COLO668 (cell line): Measurements from ENCODE around the gene C2orf92.
"Not testable (repeated sequence)": the region's sequence is repeated elsewhere in the genome, so short reads cannot be mapped to it uniquely, and the experiment has no call there.

Experiments
- DNase-seq: peaks from one replicate; lab custom pipeline; 2025; ENCODE audit not compliant: unreplicated experiment; lab: John Stamatoyannopoulos, UW

C2orf92 gene

GRCh38 chr2:97688062-97688827 is 18.7 kb downstream of the C2orf92 start:
- DNase-seq = no peak

GRCh38 chr2:97691166-97691565 is 21.7 kb downstream of the C2orf92 start:
- no peak for DNase-seq

- no peak for DNase-seq
Measured at GRCh38 chr2:97693476-97693875, 24.0 kb downstream of the C2orf92 start.

GRCh38 chr2:97695744-97696143 is 26.2 kb downstream of the C2orf92 start:
- DNase-seq = no peak

GRCh38 chr2:97697252-97698235 is 28.0 kb downstream of the C2orf92 start:
- peak; percentile 83 for DNase-seq

GRCh38 chr2:97698530-97698929 is 29.0 kb downstream of the C2orf92 start:
- DNase-seq = no peak

- DNase-seq = peak; percentile 52
Measured at GRCh38 chr2:97699765-97700444, 30.4 kb downstream of the C2orf92 start.

- no peak for DNase-seq
Measured at GRCh38 chr2:97701186-97701585, 31.7 kb downstream of the C2orf92 start.

- no peak for DNase-seq
Measured at GRCh38 chr2:97701851-97702465, 32.4 kb downstream of the C2orf92 start.

GRCh38 chr2:97702731-97703470 is 33.4 kb downstream of the C2orf92 start:
- no peak for DNase-seq

GRCh38 chr2:97703741-97704140 is 34.2 kb downstream of the C2orf92 start:
- DNase-seq = no peak

GRCh38 chr2:97704989-97705388 is 35.5 kb downstream of the C2orf92 start:
- DNase-seq = no peak

GRCh38 chr2:97706112-97706511 is 36.6 kb downstream of the C2orf92 start:
- DNase-seq = no peak

GRCh38 chr2:97706708-97707345 is 37.3 kb downstream of the C2orf92 start:
- DNase-seq = no peak

GRCh38 chr2:97707362-97708047 is 38.0 kb downstream of the C2orf92 start:
- DNase-seq = peak; percentile 14

- no peak for DNase-seq
Measured at GRCh38 chr2:97708048-97708380, 38.5 kb downstream of the C2orf92 start.

- DNase-seq = no peak
Measured at GRCh38 chr2:97708608-97709007, 39.1 kb downstream of the C2orf92 start.

GRCh38 chr2:97711394-97711711 is 41.8 kb downstream of the C2orf92 start:
- no peak for DNase-seq

- not testable (repeated sequence) for DNase-seq
Measured at GRCh38 chr2:97712175-97712574, 42.7 kb downstream of the C2orf92 start.
